Effector CD8-positive, alpha-beta T cell (primary cell): Measurements from ENCODE around the gene GULP1.

ENCODE experiments used
- DNase-seq: peaks from one replicate; lab custom pipeline; 2025; lab: John Stamatoyannopoulos, UW

GULP1 gene

DNA sequence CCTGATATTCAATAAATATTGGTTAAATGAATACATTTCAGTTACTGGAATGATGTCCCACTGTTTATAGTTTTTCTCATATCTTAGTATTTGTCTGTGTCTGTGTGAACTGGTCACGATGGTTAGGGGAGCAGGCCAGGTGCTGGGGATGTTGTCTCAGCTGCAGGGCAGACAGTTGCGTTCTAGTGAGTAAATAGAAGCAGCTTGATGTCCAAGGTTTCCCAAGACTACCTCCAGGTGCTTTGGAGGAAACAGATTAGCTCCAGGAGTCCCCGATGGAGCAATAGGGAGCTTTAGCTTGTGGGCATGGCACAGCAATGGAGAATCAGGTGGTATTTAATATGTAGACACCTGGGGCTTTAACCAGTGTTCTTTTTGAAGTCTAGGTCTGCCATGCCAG is 75.5 kb downstream of the GULP1 start:
- no peak for DNase-seq

DNA sequence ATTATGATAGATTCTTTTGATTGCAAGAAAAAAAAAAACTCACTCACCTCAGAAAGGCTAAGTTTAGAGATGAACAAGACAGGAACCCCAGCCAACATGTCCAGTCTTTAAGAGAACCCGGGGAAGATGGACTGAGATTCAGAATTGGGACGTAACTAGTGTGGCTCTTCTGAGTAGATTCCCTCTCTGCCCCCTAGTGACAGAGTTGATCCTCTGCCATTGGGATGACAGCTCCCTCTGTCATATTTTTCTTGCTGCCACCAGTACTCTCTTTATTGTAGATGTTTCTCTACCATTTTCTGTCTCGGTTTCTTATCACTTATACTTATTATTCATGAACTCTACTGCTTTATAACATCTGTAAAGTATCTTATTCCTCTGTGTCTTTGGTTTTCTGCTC is 77.7 kb downstream of the GULP1 start:
- DNase-seq, result no peak

DNA sequence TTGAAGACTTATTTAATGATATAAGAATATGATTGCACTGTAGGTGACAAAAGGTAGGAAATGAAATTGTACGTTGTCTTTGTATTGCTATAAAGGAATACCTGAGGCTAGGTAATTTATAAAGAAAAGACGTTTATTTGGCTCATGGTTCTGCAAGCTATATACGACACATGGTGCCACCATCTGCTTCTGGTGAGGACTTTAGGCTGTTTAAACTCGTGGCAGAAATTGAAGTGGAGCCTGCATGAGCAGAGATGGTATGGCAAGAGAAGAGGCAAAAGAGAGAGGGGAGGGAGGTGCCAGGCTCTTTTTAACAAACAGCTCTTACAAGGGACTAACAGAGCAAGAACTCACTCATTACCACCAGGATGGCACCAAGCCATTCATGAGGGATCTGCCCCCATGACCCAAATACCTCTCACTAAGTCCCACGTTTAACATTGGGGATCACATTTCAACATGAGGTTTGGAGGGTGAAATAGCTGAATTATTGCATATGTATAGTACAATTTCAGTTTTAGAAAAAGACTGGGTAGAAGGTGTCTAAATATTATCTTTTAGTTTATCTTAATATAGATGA is 86.8 kb downstream of the GULP1 start:
- no peak for DNase-seq

DNA sequence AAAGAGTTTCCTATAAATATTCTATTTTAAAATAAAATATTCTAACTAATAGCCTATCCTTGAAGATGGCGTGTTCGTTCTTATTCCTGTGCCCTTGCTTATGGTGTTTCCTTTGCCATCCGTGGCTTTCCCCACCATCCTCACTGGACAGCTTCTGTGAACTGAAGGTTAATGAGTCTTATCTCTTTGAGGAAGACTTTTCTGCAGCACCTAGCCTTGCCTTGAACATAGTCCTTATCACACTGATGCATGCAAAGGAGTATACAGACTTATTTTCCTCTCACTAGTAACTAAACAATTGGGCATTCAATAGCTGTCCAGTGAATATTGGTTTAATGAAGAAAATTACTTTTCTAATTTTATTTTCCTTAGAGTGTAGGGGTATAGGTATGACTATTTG is 88.1 kb downstream of the GULP1 start:
- no peak for DNase-seq

DNA sequence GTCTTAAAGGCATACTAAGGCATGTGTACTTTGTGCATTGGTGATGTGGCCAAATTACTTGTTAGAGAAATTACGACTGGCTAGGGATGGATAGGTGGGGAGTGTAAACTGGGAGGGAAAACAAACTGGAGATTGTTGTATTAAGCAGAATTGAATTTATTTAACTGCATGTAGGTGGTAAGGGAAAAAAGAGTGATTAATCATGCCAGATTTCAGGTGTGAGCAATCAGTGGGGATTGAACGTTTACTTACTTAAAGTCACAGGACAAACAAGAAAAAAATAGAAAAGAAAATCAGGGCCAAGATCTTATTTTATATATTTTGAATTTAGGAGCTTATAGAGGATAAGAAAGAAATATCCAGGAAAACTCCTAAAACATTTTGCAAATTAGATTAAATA is 88.6 kb downstream of the GULP1 start:
- DNase-seq, result no peak

DNA sequence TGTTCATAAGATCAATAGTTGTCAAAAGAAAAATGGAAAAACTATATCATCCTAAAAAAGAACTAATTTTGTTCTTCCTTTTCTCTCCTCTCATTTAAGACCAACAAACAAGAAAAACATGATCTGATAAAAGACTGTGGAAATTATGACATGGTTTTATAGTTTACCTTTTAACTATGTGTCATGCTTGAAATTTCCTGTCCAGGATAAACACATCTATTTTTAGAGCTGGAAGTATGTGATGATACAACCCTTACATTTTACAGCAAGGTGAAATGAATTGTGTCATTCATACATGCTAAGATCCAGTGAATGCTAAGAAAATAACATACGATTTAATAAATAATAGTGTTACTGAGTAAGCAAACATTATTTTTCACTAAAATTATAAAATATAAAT is 89.9 kb downstream of the GULP1 start:
- no peak for DNase-seq

DNA sequence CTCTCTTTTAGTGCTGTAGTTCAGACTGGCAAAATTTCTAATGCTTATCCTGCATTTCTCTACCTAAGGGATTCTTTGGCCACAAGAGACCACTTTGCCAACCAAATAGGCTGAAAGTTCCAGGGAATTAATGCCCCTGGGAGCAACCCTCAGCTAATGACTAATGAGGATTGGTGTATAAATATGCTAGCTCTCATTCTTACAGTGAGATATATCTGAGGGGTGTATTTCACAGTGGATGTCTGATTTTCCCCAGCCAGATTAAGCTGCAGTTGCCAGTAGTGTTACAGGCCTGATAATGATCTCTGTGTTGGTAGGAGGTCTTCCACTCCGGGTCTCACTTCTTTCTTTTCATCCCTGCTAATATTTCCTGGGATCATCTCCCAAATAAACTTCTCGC is 90.4 kb downstream of the GULP1 start:
- DNase-seq, result no peak

DNA sequence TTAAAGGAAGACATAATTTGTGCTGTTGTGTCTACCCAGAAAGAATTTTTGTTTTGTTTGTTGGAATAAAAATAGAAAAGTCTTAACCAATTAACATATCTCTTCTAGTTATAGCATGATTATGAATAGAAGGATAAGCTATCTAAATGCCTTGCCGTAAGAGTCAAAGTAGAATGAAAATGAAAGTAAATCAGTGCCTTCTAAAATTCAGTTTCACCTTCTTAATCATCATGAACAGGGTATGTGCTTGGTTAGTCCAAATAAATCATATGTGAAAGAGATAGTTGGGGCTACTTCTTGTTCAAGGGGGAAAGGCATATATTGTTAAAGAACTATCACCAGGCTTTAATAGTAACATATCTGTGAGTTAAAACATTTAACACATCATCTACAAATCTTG is 91.5 kb downstream of the GULP1 start:
- DNase-seq, result no peak

DNA sequence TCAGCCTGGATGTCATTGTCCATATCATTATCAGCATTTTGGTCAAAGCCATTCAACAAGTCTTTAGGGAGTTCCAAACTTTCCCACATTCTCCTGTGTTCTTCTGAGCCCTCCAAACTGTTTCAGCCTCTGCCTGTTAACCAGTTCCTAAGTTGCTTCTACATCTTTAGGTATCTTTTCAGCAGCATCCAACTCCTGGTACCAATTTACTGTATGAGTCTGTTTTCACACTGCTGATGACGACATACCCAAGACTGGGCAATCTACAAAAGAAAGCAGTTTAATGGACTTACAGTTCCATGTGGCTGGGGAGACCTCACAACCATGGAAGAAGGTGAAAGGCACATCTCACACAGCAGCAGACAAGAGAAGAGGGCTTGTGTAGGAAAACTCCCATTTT is 94.2 kb downstream of the GULP1 start:
- no peak for DNase-seq

DNA sequence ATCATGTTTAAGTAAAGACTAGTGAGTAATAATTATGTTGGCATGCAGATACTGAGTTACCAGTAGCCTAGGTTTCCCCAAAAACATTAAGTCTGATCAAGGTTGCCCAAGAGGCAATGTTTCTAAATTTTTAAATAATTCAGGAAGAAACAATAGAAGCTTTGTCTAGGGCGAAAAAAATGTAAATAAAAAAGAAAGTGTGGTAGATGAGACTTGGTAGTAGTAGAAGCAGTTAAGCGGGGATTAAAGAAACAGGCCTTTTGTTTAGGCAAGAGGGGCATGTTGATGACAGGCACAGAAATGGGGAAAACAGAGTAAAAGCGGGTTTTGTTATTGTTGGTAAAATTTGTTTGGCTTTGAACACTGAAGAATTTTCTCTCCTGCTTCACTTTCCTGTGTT is 97.2 kb downstream of the GULP1 start:
- no peak for DNase-seq

DNA sequence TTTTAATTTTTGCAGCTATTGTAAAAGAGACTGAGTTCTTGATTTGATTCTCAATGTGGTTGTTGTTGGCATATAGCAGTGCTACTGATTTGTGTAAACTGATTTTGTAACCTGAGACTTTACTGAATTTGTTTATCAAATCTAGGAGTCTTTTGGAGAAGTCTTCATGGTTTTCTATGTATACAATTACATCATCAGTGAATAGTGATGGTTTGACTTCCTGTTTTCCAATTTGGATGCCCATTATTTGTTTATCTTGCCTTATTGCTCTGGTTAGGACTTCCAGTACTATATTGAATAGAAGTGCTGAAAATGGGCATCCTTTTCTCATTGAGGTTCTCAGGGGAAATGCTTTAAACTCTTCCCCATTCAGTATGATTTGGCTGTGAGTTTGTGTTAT is 99.7 kb downstream of the GULP1 start:
- DNase-seq, result no peak

DNA sequence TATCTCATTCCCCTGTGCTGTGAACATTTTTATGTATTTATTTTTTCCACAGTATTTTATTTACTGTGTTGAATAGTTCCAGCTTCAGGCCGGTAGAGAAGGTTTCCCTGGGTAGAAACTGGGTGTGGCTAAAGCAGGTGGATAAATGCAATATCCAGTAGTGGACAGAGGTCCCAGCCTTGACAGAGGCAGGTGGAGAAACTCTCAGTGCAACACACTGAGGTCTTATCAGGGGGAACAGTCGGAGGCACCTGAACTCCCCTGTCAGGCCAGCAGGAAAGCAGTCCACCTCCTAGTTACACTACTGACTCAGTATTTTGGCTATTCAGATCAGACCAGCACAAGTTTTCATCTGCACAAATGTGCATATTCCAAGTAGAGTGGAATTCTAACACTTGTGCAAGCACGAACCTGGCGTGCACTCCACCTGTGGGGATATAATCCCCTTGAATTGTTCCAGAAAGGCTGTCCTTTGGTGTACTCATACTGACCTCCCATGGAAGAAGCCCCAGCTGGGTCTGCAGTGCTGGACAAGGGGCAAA is 103.3 kb downstream of the GULP1 start:
- no peak for DNase-seq

DNA sequence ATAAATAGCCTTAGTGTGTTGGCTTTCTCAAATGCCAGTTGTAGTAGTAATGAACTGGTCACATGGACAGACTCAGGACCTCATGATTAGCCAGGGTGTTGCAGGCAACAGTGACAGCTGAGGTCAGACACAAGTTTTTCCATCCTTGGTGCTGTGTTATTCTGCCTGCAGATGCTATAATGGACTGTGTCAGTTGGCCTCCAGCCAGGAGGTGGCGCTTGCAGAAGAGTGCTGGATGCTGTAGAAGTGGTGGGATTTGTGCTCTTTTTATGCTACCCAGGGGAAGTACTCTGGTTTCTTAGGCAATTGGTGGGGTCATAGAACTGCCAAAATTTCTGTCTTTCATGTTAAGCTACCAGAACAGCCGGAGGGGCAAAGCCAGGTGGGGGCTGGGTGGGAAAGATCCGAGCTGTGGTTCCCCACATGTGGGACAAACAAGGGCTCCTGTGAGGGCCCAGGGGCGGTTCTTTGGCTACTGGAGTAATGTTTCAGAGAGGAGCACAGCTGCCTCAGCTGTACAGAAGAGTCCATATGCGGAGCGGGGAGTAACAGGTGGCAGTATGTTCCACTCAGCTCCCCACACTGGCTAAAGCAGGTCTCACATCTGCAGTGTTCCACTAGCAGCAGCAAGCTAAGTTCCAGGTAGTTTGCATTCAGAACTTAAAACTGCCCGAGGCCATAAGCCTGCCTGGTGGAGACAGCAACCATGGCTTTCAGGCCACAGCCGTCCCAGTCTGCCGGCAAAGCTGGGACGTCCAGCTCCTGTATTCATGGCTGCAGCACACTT is 104.4 kb downstream of the GULP1 start:
- no peak for DNase-seq

DNA sequence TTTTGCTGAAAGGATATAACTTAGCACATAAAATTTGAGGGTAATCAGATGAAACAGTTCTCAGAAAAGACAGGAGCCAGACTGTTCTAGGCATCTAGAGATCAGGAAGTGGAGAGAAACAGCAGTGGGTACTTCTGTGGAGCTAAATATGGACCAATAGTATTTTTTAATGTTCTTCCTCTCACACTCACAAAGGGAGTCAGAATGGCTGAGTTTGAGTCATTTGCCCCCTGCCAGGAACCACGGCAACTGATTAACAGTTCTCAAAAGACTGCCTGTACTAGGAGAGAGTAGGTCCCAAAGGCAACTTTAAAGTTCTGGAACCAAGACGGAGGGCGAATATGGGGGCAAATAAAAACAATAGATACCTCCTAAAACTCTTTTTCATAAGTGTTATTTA is 107.5 kb downstream of the GULP1 start:
- no peak for DNase-seq

DNA sequence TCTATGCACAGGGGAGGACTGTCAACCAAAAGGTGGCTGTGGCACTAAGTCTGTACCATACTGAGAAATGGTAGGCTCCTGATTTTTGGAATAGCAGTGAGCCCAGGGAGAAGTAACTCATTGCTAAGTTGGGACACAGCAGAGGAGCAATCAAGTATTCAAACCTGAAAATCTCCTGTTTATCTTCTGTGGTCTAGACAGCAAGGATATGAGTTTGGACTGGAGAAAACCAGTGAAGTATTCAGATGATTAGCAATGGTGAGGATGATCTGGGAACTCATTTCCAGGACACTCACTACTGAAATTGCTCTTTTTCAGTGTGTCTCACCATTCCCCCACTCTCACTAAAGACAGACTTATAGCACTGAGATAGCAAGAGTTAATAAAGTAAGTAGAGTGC is 112.0 kb downstream of the GULP1 start:
- no peak for DNase-seq

DNA sequence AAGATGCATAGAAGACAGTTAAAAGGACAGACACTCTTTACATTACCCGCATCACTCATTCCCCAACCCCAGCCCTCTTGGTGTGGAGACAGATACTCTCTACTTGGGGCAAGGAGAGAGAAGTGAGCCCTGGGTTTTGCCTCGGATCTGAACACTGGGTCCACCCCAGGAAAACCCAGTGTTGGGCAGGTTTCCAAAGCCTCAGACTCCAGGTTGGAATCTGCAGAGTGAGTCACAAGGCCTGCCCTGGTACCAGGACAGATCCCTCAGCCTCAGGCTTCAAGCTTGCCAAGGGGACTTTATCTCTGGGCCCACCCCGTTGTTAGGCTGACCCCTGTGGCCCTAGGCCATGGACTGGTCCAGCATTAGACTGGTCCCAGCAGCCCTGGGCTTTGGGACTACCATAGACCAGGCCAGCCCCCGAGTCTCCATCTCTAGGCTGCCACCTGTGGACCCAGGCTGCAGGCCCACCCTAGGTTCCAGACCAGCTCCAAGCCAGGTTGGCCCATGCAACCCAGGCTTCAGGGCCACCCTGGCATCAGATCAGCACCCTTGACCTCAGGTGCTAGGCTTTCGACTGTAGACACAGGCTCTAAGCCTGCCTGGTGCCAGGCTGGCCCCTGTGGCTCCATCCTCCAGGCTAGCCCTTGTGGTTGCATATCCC is 112.8 kb downstream of the GULP1 start:
- DNase-seq, result no peak

DNA sequence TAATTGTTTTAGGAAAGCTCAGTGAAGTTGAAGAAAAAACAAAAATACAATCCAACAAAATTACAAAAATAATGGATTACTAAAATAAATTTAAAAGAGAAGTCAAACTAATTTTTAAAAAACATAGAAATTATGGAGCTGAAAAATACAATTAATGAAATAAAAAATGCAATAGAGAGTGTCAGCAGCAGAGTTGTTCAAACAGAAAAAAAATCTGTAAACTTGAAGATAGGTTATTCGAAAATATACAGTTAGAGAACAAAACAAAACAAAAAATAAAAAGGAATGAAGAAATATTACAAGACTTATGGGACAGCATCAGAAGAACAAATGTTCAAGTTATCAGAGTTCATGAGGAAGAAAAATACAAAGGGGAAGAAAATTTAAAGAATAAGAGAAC is 114.7 kb downstream of the GULP1 start:
- no peak for DNase-seq

DNA sequence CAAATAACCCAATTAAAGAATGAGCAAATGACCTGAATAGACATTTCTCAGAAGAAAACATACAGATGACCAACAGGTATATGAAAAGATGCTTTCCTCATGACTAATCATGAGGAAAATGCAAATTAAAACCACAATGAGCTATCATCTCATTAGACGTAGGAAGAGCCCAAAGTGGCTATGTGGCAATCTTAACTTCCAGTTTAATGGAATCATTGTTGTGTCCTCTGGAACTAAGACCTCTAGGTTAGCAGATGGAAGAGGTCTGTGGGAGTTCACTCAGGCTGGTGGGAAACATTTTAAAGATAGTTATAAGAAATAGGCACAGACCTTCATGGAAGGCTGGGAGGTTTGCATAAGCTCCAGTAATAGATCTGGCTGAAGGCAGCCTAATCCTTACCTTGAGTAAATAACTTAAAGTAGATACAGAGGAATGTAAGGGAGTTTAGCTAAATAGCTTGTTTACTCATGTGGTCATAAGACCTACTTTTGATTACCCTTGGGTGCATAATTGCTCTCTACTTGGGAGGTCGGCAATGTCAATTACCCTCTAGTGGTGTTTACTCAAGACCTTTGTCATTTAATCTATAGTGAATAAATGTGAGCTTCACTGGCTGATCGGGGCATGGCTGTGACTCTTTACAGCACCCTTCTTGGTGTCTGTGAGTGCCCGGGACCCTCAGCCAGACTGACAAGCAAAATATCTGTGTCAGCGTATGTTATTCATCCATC is 119.0 kb downstream of the GULP1 start:
- DNase-seq, result no peak

DNA sequence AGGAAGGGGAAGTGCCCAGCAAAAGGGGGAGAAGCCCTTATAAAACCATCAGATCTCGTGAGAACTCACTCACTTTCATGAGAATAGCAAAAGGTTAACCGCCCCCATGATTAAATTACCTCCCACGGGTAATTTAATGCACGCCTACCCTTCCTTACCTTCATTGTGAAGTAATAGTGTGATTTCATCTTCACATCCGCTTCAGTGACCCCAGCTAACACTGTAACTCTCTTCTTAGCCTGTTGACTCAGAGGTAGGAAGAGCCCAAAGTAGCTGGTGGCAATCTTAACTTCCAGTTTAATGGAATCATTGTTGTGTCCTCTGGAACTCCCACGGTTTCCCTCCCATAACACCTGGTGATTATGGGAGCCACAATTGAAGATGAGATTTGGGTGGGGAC is 120.5 kb downstream of the GULP1 start:
- DNase-seq, result no peak

DNA sequence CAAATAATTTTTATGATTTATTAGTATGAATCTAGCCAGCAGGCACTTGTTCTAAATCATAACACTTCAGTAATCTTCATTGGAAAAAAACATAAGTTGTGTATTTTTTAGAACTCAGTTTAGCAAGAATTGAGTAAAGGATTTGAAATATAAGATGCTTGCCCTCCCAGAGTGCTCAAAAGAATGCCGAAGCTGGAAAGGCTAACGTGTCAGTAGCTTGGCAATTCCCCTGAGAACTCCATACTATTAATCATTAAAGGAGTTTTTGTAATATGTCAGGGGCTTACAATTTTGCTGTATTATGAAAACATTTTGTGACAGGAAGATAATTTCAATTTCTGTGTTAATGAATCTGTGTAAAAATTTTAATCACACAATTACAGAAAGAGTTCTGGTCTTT is 122.7 kb downstream of the GULP1 start:
- no peak for DNase-seq

DNA sequence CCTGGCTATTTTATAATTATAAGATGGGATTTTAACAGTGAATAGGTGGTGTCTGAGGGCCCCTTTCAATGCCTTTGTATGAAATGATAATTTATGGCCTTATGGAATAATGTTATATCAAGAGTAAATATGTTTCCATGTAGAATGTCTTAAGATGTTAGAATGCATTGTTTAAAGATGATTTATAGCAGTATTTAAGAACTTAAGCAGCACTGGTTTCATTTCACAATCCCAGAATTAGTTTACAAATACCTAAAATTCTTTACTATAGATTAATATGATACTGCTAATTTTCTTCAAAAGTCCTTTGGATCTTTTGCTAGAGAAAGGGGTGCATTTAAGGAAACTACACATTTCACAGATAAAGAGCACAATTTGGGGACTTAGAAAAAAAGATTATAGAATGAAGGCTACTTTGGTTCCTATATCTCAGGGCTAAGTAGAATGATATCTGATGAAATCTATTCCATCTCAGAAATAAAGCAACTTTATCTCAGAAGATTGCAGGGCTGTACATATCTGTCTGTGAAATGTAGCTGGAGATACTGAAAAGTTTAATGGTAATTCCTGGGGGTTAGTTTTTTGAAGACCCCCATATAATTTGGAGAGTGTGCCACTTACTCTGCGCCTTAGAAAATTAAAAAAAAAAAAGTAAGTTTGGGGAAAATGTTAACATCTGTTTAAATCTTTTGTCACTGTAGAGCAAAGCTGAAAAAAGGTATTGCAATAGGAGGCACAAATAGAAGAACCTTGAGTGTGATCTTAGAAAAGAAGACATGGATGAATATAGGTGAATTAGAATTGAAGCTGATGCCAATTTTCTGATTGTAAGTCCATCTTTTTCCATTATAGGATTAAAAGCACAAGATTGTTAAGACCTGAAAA is 123.4 kb downstream of the GULP1 start:
- no peak for DNase-seq

DNA sequence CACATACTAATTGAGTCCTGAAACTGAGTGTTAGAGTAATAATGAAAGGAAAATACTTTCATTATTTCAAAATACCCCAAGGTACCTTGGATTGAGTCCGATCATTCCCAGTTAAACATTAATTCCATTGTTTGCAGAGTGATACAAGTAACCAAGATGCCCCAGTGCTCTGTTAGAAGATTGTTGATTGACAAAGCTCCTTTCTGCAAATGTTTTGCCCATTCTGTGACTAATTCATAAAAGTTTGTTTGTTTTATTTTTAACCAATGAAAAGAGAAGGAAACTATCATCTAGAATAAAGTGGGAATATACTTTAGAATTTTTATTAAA is 124.0 kb downstream of the GULP1 start:
- no peak for DNase-seq
